ENCODE results near the gene PLEKHB1.

DNA sequence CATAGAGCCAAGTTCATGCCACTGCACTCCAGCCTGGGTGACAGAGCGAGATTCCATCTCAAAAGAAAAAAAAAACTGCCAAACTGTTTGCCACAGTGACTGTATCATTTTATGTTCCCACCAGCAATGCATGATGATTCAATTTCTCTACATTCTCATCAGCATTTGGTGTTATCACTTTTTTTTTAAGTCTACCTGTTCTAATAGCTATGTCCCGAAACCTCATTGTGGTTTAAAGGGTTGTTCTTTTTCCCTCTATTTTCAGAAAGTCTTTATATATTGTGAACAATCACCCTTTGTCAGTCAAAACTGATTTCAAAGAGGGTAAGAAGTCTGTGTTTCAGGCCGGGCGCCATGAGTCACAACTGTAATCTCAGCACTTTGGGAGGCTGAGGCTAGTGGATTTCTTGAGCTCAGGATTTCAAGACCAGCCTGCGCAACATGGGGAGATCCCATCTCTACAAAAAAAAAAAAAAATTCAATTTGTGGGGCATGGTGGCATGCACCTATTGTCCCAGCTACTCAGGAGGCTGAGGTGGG, 33.7 kb upstream of the PLEKHB1 start:
- TF ChIP-seq, protein P1, sequence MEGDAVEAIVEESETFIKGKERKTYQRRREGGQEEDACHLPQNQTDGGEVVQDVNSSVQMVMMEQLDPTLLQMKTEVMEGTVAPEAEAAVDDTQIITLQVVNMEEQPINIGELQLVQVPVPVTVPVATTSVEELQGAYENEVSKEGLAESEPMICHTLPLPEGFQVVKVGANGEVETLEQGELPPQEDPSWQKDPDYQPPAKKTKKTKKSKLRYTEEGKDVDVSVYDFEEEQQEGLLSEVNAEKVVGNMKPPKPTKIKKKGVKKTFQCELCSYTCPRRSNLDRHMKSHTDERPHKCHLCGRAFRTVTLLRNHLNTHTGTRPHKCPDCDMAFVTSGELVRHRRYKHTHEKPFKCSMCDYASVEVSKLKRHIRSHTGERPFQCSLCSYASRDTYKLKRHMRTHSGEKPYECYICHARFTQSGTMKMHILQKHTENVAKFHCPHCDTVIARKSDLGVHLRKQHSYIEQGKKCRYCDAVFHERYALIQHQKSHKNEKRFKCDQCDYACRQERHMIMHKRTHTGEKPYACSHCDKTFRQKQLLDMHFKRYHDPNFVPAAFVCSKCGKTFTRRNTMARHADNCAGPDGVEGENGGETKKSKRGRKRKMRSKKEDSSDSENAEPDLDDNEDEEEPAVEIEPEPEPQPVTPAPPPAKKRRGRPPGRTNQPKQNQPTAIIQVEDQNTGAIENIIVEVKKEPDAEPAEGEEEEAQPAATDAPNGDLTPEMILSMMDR (IDR thresholded peaks at IDR 0.05 in 2 of 3, conservative IDR thresholded peaks at IDR 0.05 in 1 of 3; ENCODE audit: borderline replicate concordance in 1 of 3, insufficient read depth in 1 of 3, low read depth in 2 of 3, low read length in 2 of 3) = no peak
- TF ChIP-seq POLR2A (IDR thresholded peaks at IDR 0.05; ENCODE audit: borderline replicate concordance, extremely low read depth, insufficient read depth, insufficient read length) (no peak), POLR2AphosphoS5 (IDR thresholded peaks at IDR 0.05; ENCODE audit: low read depth, low read length) (no peak), EGR1 (IDR thresholded peaks at IDR 0.05; ENCODE audit: low read depth) (no peak), RAD21 (IDR thresholded peaks at IDR 0.05; ENCODE audit: low read depth) (no peak)

All from HCT116 (cell line).